ENCODE measurements around the gene SCAF4. TPM values are rescaled to one million over a fixed set of nuclear protein-coding genes. Genes with fewer than 3 reads are reported as not detected.
A peak's percentile ranks its signal among the peaks of the same experiment; 100 is the strongest.

The SCAF4 gene
- total and polyA plus RNA-seq, 9 of the 15 experiments (the other 6 are each of a cell fraction or from before 2014, with no cell fraction given), result 2.3 to 55.7 (median 17.2) TPM

DNA sequence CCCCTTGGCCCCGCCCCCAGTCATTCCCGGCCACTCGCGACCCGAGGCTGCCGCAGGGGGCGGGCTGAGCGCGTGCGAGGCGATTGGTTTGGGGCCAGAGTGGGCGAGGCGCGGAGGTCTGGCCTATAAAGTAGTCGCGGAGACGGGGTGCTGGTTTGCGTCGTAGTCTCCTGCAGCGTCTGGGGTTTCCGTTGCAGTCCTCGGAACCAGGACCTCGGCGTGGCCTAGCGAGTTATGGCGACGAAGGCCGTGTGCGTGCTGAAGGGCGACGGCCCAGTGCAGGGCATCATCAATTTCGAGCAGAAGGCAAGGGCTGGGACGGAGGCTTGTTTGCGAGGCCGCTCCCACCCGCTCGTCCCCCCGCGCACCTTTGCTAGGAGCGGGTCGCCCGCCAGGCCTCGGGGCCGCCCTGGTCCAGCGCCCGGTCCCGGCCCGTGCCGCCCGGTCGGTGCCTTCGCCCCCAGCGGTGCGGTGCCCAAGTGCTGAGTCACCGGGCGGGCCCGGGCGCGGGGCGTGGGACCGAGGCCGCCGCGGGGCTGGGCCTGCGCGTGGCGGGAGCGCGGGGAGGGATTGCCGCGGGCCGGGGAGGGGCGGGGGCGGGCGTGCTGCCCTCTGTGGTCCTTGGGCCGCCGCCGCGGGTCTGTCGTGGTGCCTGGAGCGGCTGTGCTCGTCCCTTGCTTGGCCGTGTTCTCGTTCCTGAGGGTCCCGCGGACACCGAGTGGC, 72.2 kb downstream of the SCAF4 start, which contains the start of gene SOD1 (continued):
- TF ChIP-seq PCBP2 (IDR thresholded peaks at IDR 0.05; ENCODE audit: low read depth, low read length, poor library complexity, severe bottlenecking) (no peak), ZNF584 (CRISPR knock-in tag; IDR thresholded peaks at IDR 0.05; ENCODE audit: low read depth) (no peak), TAF15 (IDR thresholded peaks at IDR 0.05; ENCODE audit: low read depth, low read length) (no peak), SP2 (IDR thresholded peaks at IDR 0.05; ENCODE audit: extremely low read depth, low read depth, low read length, poor library complexity, severe bottlenecking) (peak; percentile 50), TBP (optimal IDR thresholded peaks at IDR 0.05; ENCODE audit: low read depth, low read length) (peak; percentile 99), ZNF217 (CRISPR knock-in tag; IDR thresholded peaks at IDR 0.05) (no peak), ZBTB1 (CRISPR knock-in tag; IDR thresholded peaks at IDR 0.05; ENCODE audit: borderline replicate concordance, low read depth) (no peak), CXXC5 (CRISPR knock-in tag; IDR thresholded peaks at IDR 0.05) (peak; percentile 95), SMARCE1 (IDR thresholded peaks at IDR 0.05) (no peak), ESRRB (CRISPR knock-in tag; IDR thresholded peaks at IDR 0.05; ENCODE audit: borderline replicate concordance) (no peak), SRSF1 (IDR thresholded peaks at IDR 0.05; ENCODE audit: low read depth, low read length) (no peak)
- TF ChIP-seq, protein P1, sequence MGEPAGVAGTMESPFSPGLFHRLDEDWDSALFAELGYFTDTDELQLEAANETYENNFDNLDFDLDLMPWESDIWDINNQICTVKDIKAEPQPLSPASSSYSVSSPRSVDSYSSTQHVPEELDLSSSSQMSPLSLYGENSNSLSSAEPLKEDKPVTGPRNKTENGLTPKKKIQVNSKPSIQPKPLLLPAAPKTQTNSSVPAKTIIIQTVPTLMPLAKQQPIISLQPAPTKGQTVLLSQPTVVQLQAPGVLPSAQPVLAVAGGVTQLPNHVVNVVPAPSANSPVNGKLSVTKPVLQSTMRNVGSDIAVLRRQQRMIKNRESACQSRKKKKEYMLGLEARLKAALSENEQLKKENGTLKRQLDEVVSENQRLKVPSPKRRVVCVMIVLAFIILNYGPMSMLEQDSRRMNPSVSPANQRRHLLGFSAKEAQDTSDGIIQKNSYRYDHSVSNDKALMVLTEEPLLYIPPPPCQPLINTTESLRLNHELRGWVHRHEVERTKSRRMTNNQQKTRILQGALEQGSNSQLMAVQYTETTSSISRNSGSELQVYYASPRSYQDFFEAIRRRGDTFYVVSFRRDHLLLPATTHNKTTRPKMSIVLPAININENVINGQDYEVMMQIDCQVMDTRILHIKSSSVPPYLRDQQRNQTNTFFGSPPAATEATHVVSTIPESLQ (CRISPR knock-in tag; IDR thresholded peaks at IDR 0.05), result peak; percentile 97; the same call in 1 of the 2 replicates
- TF ChIP-seq, protein P2, sequence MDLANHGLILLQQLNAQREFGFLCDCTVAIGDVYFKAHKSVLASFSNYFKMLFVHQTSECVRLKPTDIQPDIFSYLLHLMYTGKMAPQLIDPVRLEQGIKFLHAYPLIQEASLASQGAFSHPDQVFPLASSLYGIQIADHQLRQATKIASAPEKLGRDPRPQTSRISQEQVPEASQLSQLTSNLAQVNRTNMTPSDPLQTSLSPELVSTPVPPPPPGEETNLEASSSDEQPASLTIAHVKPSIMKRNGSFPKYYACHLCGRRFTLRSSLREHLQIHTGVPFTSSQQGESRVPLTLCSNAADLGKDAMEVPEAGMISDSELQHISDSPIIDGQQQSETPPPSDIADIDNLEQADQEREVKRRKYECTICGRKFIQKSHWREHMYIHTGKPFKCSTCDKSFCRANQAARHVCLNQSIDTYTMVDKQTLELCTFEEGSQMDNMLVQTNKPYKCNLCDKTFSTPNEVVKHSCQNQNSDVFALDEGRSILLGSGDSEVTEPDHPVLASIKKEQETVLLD (IDR thresholded peaks at IDR 0.05), result no peak
- TF ChIP-seq, protein P3, sequence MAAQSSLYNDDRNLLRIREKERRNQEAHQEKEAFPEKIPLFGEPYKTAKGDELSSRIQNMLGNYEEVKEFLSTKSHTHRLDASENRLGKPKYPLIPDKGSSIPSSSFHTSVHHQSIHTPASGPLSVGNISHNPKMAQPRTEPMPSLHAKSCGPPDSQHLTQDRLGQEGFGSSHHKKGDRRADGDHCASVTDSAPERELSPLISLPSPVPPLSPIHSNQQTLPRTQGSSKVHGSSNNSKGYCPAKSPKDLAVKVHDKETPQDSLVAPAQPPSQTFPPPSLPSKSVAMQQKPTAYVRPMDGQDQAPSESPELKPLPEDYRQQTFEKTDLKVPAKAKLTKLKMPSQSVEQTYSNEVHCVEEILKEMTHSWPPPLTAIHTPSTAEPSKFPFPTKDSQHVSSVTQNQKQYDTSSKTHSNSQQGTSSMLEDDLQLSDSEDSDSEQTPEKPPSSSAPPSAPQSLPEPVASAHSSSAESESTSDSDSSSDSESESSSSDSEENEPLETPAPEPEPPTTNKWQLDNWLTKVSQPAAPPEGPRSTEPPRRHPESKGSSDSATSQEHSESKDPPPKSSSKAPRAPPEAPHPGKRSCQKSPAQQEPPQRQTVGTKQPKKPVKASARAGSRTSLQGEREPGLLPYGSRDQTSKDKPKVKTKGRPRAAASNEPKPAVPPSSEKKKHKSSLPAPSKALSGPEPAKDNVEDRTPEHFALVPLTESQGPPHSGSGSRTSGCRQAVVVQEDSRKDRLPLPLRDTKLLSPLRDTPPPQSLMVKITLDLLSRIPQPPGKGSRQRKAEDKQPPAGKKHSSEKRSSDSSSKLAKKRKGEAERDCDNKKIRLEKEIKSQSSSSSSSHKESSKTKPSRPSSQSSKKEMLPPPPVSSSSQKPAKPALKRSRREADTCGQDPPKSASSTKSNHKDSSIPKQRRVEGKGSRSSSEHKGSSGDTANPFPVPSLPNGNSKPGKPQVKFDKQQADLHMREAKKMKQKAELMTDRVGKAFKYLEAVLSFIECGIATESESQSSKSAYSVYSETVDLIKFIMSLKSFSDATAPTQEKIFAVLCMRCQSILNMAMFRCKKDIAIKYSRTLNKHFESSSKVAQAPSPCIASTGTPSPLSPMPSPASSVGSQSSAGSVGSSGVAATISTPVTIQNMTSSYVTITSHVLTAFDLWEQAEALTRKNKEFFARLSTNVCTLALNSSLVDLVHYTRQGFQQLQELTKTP (IDR thresholded peaks at IDR 0.05; ENCODE audit: low read depth in 1 of 2, partially characterized antibody in 2 of 2), result no peak
- TF ChIP-seq, protein P4, sequence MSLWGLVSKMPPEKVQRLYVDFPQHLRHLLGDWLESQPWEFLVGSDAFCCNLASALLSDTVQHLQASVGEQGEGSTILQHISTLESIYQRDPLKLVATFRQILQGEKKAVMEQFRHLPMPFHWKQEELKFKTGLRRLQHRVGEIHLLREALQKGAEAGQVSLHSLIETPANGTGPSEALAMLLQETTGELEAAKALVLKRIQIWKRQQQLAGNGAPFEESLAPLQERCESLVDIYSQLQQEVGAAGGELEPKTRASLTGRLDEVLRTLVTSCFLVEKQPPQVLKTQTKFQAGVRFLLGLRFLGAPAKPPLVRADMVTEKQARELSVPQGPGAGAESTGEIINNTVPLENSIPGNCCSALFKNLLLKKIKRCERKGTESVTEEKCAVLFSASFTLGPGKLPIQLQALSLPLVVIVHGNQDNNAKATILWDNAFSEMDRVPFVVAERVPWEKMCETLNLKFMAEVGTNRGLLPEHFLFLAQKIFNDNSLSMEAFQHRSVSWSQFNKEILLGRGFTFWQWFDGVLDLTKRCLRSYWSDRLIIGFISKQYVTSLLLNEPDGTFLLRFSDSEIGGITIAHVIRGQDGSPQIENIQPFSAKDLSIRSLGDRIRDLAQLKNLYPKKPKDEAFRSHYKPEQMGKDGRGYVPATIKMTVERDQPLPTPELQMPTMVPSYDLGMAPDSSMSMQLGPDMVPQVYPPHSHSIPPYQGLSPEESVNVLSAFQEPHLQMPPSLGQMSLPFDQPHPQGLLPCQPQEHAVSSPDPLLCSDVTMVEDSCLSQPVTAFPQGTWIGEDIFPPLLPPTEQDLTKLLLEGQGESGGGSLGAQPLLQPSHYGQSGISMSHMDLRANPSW (CRISPR knock-in tag; IDR thresholded peaks at IDR 0.05), result peak; percentile 62; the same call in 1 of the 2 replicates

Measured in K562 (cell line).